GM23338 (cell line): ENCODE measurements around the gene CATSPERE. TPM values are rescaled to one million over a fixed set of nuclear protein-coding genes. Genes with fewer than 3 reads are reported as not detected.

Experiments used
- ATAC-seq: fragments of 200-7000 bp; cut with Tn5 transposase; 3 replicates; pipeline ENCODE4 v1.9.1; 2020
- DNase-seq: peaks from one replicate; pipeline ENCODE4 v3.0.0-alpha.2; 2015; ENCODE audit warnings: low spot score
- H2AFZ ChIP-seq: fragments of 200-600 bp; sonication (generic); 2 replicates; pipeline ENCODE4 v1.8.0; 2016; ENCODE audit warnings: antibody characterized with exemption, mild to moderate bottlenecking, moderate library complexity
- H3F3A ChIP-seq: fragments of 200-600 bp; sonication (generic); replicated peaks from 2 replicates; pipeline ENCODE4 v1.8.0; 2017; ENCODE audit warnings: antibody characterized with exemption, mixed run types, low read depth
- H3K27ac ChIP-seq: fragments of 200-600 bp; sonication (generic); 2 replicates; pipeline ENCODE4 v1.6.1; 2016; ENCODE audit warnings: low read depth
- H3K27me3 ChIP-seq: fragments of 200-600 bp; sonication (generic); 2 replicates; pipeline ENCODE4 v1.8.0; 2016; ENCODE audit warnings: mild to moderate bottlenecking, mixed run types, moderate library complexity; ENCODE audit not compliant: insufficient read depth
- H3K36me3 ChIP-seq: fragments of 200-600 bp; sonication (generic); 2 replicates; pipeline ENCODE4 v1.8.0; 2016; ENCODE audit warnings: mild to moderate bottlenecking; ENCODE audit not compliant: insufficient read depth
- H3K4me1 ChIP-seq: fragments of 200-600 bp; sonication (generic); 2 replicates; pipeline ENCODE4 v1.8.0; 2016; ENCODE audit warnings: mild to moderate bottlenecking, moderate library complexity; ENCODE audit not compliant: insufficient read depth
- H3K4me2 ChIP-seq: fragments of 200-600 bp; sonication (generic); 2 replicates; pipeline ENCODE4 v1.7.1; 2017; ENCODE audit warnings: mixed run types
- H3K4me3 ChIP-seq: fragments of 200-600 bp; sonication (generic); 2 replicates; pipeline ENCODE4 v1.6.1; 2016; ENCODE audit warnings: mixed run types
- H3K79me2 ChIP-seq: fragments of 200-600 bp; sonication (generic); replicated peaks from 2 replicates; pipeline ENCODE4 v1.8.0; 2017; ENCODE audit warnings: mild to moderate bottlenecking; ENCODE audit not compliant: insufficient read depth
- H3K9me2 ChIP-seq: fragments of 200-600 bp; sonication (generic); 2 replicates; pipeline ENCODE4 v1.8.0; 2017; ENCODE audit not compliant: insufficient read depth
- H4K20me1 ChIP-seq: fragments of 200-600 bp; sonication (generic); replicated peaks from 2 replicates; pipeline ENCODE4 v1.8.0; 2017; ENCODE audit warnings: mild to moderate bottlenecking; ENCODE audit not compliant: insufficient read depth
- H3K27ac Mint-ChIP-seq: 2 replicates; pipeline ENCODE4 v1.8.0; 2020; ENCODE audit warnings: inconsistent platforms, mild to moderate bottlenecking, moderate library complexity, mixed read lengths
- H3K27me3 Mint-ChIP-seq: 3 replicates; pipeline ENCODE4 v1.8.0; 2022; ENCODE audit warnings: low read depth, mild to moderate bottlenecking, moderate library complexity, mixed read lengths, inconsistent platforms; ENCODE audit not compliant: insufficient read depth, poor library complexity
- H3K36me3 Mint-ChIP-seq: 3 replicates; pipeline ENCODE4 v1.8.0; 2021; ENCODE audit warnings: low read depth, mild to moderate bottlenecking, inconsistent platforms, moderate library complexity, mixed read lengths
- H3K4me1 Mint-ChIP-seq: 3 replicates; pipeline ENCODE4 v1.8.0; 2020; ENCODE audit warnings: mild to moderate bottlenecking, inconsistent platforms, mixed read lengths
- H3K4me3 Mint-ChIP-seq: 3 replicates; pipeline ENCODE4 v1.8.0; 2021; ENCODE audit warnings: moderate library complexity, mild to moderate bottlenecking, inconsistent platforms, mixed read lengths
- H3K9me3 Mint-ChIP-seq: 3 replicates; pipeline ENCODE4 v1.8.0; 2020; ENCODE audit warnings: moderate library complexity, mild to moderate bottlenecking, inconsistent platforms, mixed read lengths
- CREB1 ChIP-seq: fragments of 250-450 bp; sonication (Bioruptor Pico); IDR thresholded peaks from 2 replicates; pipeline ENCODE4 v1.5.0; 2020; ENCODE audit warnings: low read depth, mild to moderate bottlenecking, moderate library complexity
- EZH2 ChIP-seq: fragments of 200-600 bp; sonication (generic); IDR thresholded peaks from one replicate; pipeline ENCODE4 v1.8.0; 2017; ENCODE audit warnings: antibody characterized with exemption, mild to moderate bottlenecking, low read depth; ENCODE audit not compliant: unreplicated experiment
- EZH2phosphoT487 ChIP-seq: fragments of 200-600 bp; sonication (generic); IDR thresholded peaks from one replicate; pipeline ENCODE4 v1.8.1; 2018; ENCODE audit warnings: antibody characterized with exemption; ENCODE audit not compliant: unreplicated experiment
- JUNB ChIP-seq: IDR thresholded peaks from one replicate; pipeline ENCODE4 v1.6.1; 2016; ENCODE audit warnings: antibody characterized with exemption; ENCODE audit not compliant: unreplicated experiment
- NANOG ChIP-seq: IDR thresholded peaks from 2 replicates; pipeline ENCODE4 v1.6.1; 2016; ENCODE audit warnings: antibody characterized with exemption, borderline replicate concordance
- POLR2AphosphoS5 ChIP-seq: IDR thresholded peaks from 2 replicates; pipeline ENCODE4 v1.6.1; 2016; ENCODE audit warnings: antibody characterized with exemption, low read depth
- STAT1 ChIP-seq: IDR thresholded peaks from one replicate; pipeline ENCODE4 v1.6.1; 2016; ENCODE audit warnings: antibody characterized with exemption; ENCODE audit not compliant: unreplicated experiment
- ZNF114 ChIP-seq: fragments of 250-450 bp; sonication (Bioruptor Pico); IDR thresholded peaks from 2 replicates; pipeline ENCODE4 v1.5.0; 2020; ENCODE audit warnings: mild to moderate bottlenecking, moderate library complexity
- ZNF331 ChIP-seq: fragments of 250-450 bp; sonication (Bioruptor Pico); IDR thresholded peaks from 2 replicates; pipeline ENCODE4 v1.5.0; 2020; ENCODE audit warnings: low read depth, mild to moderate bottlenecking, moderate library complexity
- polyA plus RNA-seq: library from polyadenylated mRNA; unstranded; fragments of >200 nt; fragmentation: Nextera tagmentation; extraction: Ambion mirVana; gene quantifications from 2 replicates; pipeline ENCODE4 v1.2.1, GENCODE V29; 2016
- total RNA-seq: library from RNA; depleted of rRNA; stranded (reverse); fragments of >200 nt; shearing (Covaris generic); gene quantifications from 2 replicates; pipeline ENCODE4 v1.2.3, GENCODE V29; 2014
- TF ChIP-seq, protein P1 (sequence below): IDR thresholded peaks from 2 replicates; pipeline ENCODE4 v1.6.1; 2016; ENCODE audit warnings: antibody characterized with exemption
- TF ChIP-seq, protein P2 (sequence below): fragments of 250-450 bp; sonication (Bioruptor Pico); IDR thresholded peaks from 2 replicates; pipeline ENCODE4 v1.5.0; 2020; ENCODE audit warnings: mild to moderate bottlenecking, moderate library complexity
- TF ChIP-seq, protein P3 (sequence below), 2 experiments: fragments of 200-600 bp in 1 of 2; sonication (generic) in 1 of 2; conservative IDR thresholded peaks; 2 replicates each; pipeline versions ENCODE4 v1.5.1 to v1.6.1; 2016 to 2017; ENCODE audit warnings: antibody characterized with exemption in 2 of 2, low read depth in 2 of 2, mild to moderate bottlenecking in 2 of 2, moderate library complexity in 1 of 2
- TF ChIP-seq, protein P4 (sequence below): IDR thresholded peaks from one replicate; pipeline ENCODE4 v1.6.1; 2018; ENCODE audit warnings: antibody characterized with exemption; ENCODE audit not compliant: unreplicated experiment

The CATSPERE gene
- total and polyA plus RNA-seq, 2 experiments from 2014 or later: 0.70 TPM; not detected in 1

DNA sequence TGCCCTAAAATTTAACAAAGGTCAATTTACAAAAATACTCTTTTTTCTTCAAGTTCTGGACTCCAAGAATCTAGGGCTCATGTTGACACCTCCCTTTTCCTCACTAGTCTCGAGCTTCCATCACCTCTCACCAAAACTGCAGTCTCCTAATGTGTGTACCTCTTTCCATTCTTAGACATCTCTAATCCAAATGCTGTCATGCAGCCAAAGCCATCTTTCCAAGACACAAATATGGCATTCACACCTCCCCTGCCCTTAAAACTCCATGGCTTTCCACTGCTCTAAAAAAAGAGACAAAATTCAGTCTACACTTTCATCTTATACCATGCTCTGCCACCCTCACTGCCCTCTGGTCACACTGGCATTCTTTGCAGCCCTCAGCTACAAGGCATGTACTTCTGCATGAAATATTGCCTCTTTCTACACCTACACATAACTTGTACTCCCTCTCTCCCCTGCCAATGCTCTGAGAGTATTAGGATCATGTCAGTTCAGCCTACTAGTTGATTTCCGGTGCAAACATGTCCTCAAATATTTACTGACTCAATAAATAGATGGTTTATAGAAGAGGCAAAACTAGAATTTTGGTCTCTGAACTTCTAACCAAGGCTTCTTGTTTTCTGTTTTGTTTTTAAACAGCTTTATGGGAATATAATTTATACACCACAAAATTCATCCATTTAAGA, 36.3 kb upstream of the CATSPERE start:
- H3K27ac ChIP-seq: peak overlapping the region; percentile 34
- H3K27ac Mint-ChIP-seq: no peak overlapping the region
- ATAC-seq: no peak
- no peak for DNase-seq
- H2AFZ ChIP-seq: no peak overlapping the region
- H4K20me1 ChIP-seq: no peaks in the 10 kb centered on the region; the same call in 1 of the 2 replicates
- no peaks in the 10 kb centered on the region for H3K9me2 ChIP-seq
- no peak overlapping the region for H3K4me3 Mint-ChIP-seq
- no peak overlapping the region for H3K4me3 ChIP-seq
- no peaks in the 10 kb centered on the region for H3K27me3 ChIP-seq
- no peaks in the 10 kb centered on the region for H3K4me1 ChIP-seq
- H3K4me2 ChIP-seq: no peak overlapping the region
- TF ChIP-seq ZNF114 (CRISPR knock-in tag) (no peak), CREB1 (CRISPR knock-in tag) (no peak), ZNF331 (CRISPR knock-in tag) (no peak), STAT1 (no peak), JUNB (no peak), EZH2phosphoT487 (no peak), NANOG (no peak), POLR2AphosphoS5 (no peak), EZH2 (no peak)
- TF ChIP-seq, protein P1, sequence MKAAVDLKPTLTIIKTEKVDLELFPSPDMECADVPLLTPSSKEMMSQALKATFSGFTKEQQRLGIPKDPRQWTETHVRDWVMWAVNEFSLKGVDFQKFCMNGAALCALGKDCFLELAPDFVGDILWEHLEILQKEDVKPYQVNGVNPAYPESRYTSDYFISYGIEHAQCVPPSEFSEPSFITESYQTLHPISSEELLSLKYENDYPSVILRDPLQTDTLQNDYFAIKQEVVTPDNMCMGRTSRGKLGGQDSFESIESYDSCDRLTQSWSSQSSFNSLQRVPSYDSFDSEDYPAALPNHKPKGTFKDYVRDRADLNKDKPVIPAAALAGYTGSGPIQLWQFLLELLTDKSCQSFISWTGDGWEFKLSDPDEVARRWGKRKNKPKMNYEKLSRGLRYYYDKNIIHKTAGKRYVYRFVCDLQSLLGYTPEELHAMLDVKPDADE: no peak
- TF ChIP-seq, protein P2, sequence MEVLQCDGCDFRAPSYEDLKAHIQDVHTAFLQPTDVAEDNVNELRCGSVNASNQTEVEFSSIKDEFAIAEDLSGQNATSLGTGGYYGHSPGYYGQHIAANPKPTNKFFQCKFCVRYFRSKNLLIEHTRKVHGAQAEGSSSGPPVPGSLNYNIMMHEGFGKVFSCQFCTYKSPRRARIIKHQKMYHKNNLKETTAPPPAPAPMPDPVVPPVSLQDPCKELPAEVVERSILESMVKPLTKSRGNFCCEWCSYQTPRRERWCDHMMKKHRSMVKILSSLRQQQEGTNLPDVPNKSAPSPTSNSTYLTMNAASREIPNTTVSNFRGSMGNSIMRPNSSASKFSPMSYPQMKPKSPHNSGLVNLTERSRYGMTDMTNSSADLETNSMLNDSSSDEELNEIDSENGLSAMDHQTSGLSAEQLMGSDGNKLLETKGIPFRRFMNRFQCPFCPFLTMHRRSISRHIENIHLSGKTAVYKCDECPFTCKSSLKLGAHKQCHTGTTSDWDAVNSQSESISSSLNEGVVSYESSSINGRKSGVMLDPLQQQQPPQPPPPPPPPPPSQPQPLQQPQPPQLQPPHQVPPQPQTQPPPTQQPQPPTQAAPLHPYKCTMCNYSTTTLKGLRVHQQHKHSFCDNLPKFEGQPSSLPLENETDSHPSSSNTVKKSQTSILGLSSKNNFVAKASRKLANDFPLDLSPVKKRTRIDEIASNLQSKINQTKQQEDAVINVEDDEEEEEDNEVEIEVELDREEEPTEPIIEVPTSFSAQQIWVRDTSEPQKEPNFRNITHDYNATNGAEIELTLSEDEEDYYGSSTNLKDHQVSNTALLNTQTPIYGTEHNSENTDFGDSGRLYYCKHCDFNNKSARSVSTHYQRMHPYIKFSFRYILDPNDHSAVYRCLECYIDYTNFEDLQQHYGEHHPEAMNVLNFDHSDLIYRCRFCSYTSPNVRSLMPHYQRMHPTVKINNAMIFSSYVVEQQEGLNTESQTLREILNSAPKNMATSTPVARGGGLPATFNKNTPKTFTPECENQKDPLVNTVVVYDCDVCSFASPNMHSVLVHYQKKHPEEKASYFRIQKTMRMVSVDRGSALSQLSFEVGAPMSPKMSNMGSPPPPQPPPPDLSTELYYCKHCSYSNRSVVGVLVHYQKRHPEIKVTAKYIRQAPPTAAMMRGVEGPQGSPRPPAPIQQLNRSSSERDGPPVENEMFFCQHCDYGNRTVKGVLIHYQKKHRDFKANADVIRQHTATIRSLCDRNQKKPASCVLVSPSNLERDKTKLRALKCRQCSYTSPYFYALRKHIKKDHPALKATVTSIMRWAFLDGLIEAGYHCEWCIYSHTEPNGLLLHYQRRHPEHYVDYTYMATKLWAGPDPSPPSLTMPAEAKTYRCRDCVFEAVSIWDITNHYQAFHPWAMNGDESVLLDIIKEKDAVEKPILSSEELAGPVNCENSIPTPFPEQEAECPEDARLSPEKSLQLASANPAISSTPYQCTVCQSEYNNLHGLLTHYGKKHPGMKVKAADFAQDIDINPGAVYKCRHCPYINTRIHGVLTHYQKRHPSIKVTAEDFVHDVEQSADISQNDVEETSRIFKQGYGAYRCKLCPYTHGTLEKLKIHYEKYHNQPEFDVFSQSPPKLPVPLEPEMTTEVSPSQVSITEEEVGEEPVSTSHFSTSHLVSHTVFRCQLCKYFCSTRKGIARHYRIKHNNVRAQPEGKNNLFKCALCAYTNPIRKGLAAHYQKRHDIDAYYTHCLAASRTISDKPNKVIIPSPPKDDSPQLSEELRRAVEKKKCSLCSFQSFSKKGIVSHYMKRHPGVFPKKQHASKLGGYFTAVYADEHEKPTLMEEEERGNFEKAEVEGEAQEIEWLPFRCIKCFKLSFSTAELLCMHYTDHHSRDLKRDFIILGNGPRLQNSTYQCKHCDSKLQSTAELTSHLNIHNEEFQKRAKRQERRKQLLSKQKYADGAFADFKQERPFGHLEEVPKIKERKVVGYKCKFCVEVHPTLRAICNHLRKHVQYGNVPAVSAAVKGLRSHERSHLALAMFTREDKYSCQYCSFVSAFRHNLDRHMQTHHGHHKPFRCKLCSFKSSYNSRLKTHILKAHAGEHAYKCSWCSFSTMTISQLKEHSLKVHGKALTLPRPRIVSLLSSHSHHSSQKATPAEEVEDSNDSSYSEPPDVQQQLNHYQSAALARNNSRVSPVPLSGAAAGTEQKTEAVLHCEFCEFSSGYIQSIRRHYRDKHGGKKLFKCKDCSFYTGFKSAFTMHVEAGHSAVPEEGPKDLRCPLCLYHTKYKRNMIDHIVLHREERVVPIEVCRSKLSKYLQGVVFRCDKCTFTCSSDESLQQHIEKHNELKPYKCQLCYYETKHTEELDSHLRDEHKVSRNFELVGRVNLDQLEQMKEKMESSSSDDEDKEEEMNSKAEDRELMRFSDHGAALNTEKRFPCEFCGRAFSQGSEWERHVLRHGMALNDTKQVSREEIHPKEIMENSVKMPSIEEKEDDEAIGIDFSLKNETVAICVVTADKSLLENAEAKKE: no peak
- TF ChIP-seq, protein P3, sequence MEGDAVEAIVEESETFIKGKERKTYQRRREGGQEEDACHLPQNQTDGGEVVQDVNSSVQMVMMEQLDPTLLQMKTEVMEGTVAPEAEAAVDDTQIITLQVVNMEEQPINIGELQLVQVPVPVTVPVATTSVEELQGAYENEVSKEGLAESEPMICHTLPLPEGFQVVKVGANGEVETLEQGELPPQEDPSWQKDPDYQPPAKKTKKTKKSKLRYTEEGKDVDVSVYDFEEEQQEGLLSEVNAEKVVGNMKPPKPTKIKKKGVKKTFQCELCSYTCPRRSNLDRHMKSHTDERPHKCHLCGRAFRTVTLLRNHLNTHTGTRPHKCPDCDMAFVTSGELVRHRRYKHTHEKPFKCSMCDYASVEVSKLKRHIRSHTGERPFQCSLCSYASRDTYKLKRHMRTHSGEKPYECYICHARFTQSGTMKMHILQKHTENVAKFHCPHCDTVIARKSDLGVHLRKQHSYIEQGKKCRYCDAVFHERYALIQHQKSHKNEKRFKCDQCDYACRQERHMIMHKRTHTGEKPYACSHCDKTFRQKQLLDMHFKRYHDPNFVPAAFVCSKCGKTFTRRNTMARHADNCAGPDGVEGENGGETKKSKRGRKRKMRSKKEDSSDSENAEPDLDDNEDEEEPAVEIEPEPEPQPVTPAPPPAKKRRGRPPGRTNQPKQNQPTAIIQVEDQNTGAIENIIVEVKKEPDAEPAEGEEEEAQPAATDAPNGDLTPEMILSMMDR (conservative IDR thresholded peaks at IDR 0.05; ENCODE audit: low read depth in 2 of 2): no peak
- TF ChIP-seq, protein P4, sequence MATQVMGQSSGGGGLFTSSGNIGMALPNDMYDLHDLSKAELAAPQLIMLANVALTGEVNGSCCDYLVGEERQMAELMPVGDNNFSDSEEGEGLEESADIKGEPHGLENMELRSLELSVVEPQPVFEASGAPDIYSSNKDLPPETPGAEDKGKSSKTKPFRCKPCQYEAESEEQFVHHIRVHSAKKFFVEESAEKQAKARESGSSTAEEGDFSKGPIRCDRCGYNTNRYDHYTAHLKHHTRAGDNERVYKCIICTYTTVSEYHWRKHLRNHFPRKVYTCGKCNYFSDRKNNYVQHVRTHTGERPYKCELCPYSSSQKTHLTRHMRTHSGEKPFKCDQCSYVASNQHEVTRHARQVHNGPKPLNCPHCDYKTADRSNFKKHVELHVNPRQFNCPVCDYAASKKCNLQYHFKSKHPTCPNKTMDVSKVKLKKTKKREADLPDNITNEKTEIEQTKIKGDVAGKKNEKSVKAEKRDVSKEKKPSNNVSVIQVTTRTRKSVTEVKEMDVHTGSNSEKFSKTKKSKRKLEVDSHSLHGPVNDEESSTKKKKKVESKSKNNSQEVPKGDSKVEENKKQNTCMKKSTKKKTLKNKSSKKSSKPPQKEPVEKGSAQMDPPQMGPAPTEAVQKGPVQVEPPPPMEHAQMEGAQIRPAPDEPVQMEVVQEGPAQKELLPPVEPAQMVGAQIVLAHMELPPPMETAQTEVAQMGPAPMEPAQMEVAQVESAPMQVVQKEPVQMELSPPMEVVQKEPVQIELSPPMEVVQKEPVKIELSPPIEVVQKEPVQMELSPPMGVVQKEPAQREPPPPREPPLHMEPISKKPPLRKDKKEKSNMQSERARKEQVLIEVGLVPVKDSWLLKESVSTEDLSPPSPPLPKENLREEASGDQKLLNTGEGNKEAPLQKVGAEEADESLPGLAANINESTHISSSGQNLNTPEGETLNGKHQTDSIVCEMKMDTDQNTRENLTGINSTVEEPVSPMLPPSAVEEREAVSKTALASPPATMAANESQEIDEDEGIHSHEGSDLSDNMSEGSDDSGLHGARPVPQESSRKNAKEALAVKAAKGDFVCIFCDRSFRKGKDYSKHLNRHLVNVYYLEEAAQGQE: no peak
- peaks cover 7% of the 10 kb centered on the region; the same call in 1 of the 2 replicates for H3K79me2 ChIP-seq
- no peaks in the 10 kb centered on the region for H3F3A ChIP-seq
- no peaks in the 10 kb centered on the region for H3K9me3 Mint-ChIP-seq
- peaks cover 10% of the 10 kb centered on the region; the same call in 1 of the 2 replicates for H3K36me3 ChIP-seq
- no peaks in the 10 kb centered on the region for H3K27me3 Mint-ChIP-seq
- no peaks in the 10 kb centered on the region for H3K4me1 Mint-ChIP-seq
- H3K36me3 Mint-ChIP-seq: peaks cover 24% of the 10 kb centered on the region; the same call in 2 of the 3 replicates
